Stomach (tissue), 9 donors: ENCODE data around the gene NEAT1. TPM values are rescaled to one million over a fixed set of nuclear protein-coding genes. Genes with fewer than 3 reads are reported as not detected.

Experiments
- DNase-seq, 2 donors: peaks; one replicate each; pipeline versions ENCODE4 v3.0.0 to v3.0.0-alpha.2; 2013 to 2019
- H3K27ac ChIP-seq, 5 donors: fragments of 200-600 bp in 4 of 5; sonication (generic) in 4 of 5; one replicate each; pipeline ENCODE4 v1.5.1; 2013 to 2019; ENCODE audit warnings: mild to moderate bottlenecking in 1 of 5, moderate library complexity in 1 of 5
- H3K27me3 ChIP-seq, 3 donors: fragments of 200-600 bp; sonication (generic); one replicate each; pipeline ENCODE4 v1.5.1; 2017 to 2019; ENCODE audit warnings: mixed run types in 1 of 3
- H3K36me3 ChIP-seq, 4 donors: fragments of 200-600 bp; sonication (generic); 1 replicate in 3 of 4; 2 replicates in 1 of 4; pipeline ENCODE4 v1.5.1; 2016 to 2019
- H3K4me1 ChIP-seq, 4 donors: fragments of 200-600 bp; sonication (generic); one replicate each; pipeline ENCODE4 v1.5.1; 2016 to 2019
- H3K4me3 ChIP-seq, 4 donors: fragments of 200-600 bp; sonication (generic) in 3 of 4; one replicate each; pipeline ENCODE4 v1.5.1; 2016 to 2019; ENCODE audit warnings: mild to moderate bottlenecking in 1 of 4
- H3K9me3 ChIP-seq, 4 donors: fragments of 200-600 bp; sonication (generic); one replicate each; pipeline ENCODE4 v1.5.1; 2016 to 2019
- EP300 ChIP-seq: sonication (generic); formaldehyde crosslinking; IDR thresholded peaks from one replicate; pipeline ENCODE4 v1.6.1; 2017; ENCODE audit warnings: antibody characterized with exemption
- POLR2A ChIP-seq, 4 donors: fragments of 450-650 bp; IDR thresholded peaks; one replicate each; pipeline ENCODE4 v1.6.1; 2016; ENCODE audit warnings: antibody characterized with exemption in 4 of 4, control low read depth in 2 of 4, mild to moderate bottlenecking in 1 of 4, moderate library complexity in 1 of 4
- POLR2AphosphoS5 ChIP-seq, 3 donors: sonication (generic); formaldehyde crosslinking; IDR thresholded peaks; one replicate each; pipeline ENCODE4 v1.6.1; 2016; ENCODE audit warnings: antibody characterized with exemption in 3 of 3
- WGBS, 5 donors: extraction: QIAGEN DNeasy Blood & Tissue Kit in 3 of 5; methylation state at CpG; one replicate each; pipeline versions ENCODE4 v1.1.5 to v1.1.7; 2013 to 2018; 5-methylcytosine and 5-hydroxymethylcytosine counted together
- intact Hi-C: fragments of 100-400 bp; cut with DNase I; formaldehyde crosslinking; loops from one replicate; pipeline ENCODE4 v1.15.1; 2023; ENCODE audit warnings: low total_unique reads
- polyA plus RNA-seq, 3 donors: library from polyadenylated mRNA; stranded (reverse); fragments of 200-250 nt; gene quantifications; one replicate each; pipeline ENCODE4 v1.2.3, GENCODE V29; 2013
- total RNA-seq, 5 donors: library from RNA; depleted of rRNA; stranded (reverse); fragments of >200 nt; gene quantifications; one replicate each; pipeline versions ENCODE4 v1.1.0 to v1.2.3, GENCODE V29; 2014 to 2016
- TF ChIP-seq, protein P1 (sequence below), 7 experiments: fragments of 450-650 bp in 4 of 7; fragments of 200-600 bp in 3 of 7; sonication (generic) in 3 of 7; IDR thresholded peaks; one replicate each; pipeline ENCODE4 v1.5.1; 2016 to 2019; ENCODE audit warnings: antibody characterized with exemption in 7 of 7, control low read depth in 2 of 7, mild to moderate bottlenecking in 1 of 7
- donor health status: healthy with polysubstance abuse.
- donor health status: Bipolar disorder and iron deficiency.
- donor health status: healthy.

The NEAT1 gene
- total and polyA plus RNA-seq, 8 donors, result 131 to 2,124 (median 707) TPM

DNA sequence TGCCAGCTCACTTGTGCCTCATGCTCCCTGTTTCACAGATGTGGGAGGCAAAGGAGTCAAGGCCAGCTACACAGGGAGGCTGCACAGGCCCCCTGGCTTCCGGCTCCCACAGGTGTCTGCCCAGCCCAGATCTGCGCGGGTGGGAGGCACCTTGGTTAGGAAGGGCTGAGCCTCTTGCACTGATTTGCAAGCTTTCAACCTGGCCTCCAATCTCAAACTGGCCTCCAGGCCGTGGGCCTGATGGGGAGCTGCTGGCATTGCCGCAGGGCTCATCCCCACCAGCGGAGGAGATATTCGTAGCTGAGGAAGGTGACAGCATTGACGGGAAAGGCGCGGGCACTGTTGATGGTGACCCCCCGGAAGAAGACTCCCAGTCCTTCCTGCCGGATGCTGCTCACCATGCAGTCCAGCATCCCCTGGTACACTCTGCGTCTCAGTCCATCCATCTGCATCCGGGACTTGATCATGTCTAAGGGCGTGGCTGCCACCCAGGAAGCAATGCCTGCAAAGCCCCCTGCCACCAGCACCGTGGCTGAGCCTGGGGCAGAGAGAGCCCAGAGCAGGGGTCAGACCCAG is 46.4 kb upstream of the NEAT1 start:
- Histone ChIP-seq H3K36me3 (no peaks in the 10 kb centered on the region), H3K4me1 (peaks cover 4 to 39% (median 21%) of the 10 kb centered on the region in 4 donors), H3K9me3 (no peaks in the 10 kb centered on the region), H3K27me3 (no peaks in the 10 kb centered on the region), H3K27ac (no peak overlapping the region), H3K4me3 (no peak overlapping the region)
- no peak for TF ChIP-seq POLR2A (IDR thresholded peaks at IDR 0.05)
- no peak for DNase-seq
- WGBS, 5 donors, result 82 to 90% (median 87%) methylated on average over 11 to 16 of the region's 16 CpGs
- intact Hi-C loops, result no loop called here

DNA sequence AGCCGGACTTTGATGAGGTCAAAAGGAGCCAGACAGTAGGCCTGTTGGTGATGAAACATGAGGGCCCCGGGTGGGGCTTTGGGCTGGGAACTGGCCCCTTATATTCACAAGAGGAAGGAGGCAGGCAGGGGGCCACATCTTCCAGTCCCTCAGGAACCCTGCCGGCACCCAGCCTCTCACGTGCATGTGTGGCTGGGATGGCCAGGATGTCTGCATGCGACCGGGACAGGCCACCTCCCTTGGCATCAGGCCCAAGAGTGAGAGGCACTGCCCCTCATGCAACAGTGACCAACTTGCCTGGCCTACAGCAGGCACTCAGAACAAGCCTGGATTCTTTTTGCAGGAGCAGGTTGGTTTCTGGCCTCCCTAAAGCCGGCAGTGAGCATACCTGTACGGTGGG is 45.6 kb upstream of the NEAT1 start:
- 68 to 83% (median 80%) methylated on average over 7 to 8 of the region's 8 CpGs for WGBS, 5 donors
- no peak for DNase-seq
- H3K27me3 ChIP-seq, result no peaks in the 10 kb centered on the region
- H3K4me1 ChIP-seq, result peaks cover 12 to 39% (median 24%) of the 10 kb centered on the region in 4 donors
- no peaks in the 10 kb centered on the region for H3K36me3 ChIP-seq
- TF ChIP-seq POLR2AphosphoS5 (IDR thresholded peaks at IDR 0.05), result no peak
- TF ChIP-seq POLR2A (IDR thresholded peaks at IDR 0.05), result no peak
- TF ChIP-seq EP300, result no peak
- TF ChIP-seq, protein P1, sequence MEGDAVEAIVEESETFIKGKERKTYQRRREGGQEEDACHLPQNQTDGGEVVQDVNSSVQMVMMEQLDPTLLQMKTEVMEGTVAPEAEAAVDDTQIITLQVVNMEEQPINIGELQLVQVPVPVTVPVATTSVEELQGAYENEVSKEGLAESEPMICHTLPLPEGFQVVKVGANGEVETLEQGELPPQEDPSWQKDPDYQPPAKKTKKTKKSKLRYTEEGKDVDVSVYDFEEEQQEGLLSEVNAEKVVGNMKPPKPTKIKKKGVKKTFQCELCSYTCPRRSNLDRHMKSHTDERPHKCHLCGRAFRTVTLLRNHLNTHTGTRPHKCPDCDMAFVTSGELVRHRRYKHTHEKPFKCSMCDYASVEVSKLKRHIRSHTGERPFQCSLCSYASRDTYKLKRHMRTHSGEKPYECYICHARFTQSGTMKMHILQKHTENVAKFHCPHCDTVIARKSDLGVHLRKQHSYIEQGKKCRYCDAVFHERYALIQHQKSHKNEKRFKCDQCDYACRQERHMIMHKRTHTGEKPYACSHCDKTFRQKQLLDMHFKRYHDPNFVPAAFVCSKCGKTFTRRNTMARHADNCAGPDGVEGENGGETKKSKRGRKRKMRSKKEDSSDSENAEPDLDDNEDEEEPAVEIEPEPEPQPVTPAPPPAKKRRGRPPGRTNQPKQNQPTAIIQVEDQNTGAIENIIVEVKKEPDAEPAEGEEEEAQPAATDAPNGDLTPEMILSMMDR (IDR thresholded peaks at IDR 0.05), result no peak
- no peak overlapping the region for H3K4me3 ChIP-seq
- no peak overlapping the region for H3K27ac ChIP-seq
- no peaks in the 10 kb centered on the region for H3K9me3 ChIP-seq
- intact Hi-C loops, result no loop called here

DNA sequence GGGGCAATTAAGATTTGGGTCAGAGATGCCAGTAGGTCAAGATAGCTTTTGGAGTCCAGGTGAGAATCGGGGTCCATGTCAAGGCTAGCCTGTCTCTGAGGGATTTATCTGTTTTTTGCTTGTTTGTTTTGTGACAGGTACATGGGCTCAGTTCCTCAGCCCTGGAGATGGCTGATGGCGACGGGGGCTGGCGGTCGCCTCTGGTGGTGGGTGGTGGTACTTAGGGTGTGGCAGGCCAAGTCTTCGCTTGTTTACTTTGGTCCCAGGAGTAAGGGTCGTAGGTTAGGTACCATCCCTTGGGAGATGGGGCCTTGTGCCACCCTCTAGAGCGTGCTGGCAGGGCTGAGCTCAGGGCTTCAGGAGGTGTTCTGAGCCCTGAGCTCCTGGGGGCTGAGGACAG is 44.8 kb upstream of the NEAT1 start:
- Histone ChIP-seq H3K9me3 (no peaks in the 10 kb centered on the region), H3K27me3 (no peaks in the 10 kb centered on the region), H3K4me3 (no peak overlapping the region), H3K27ac (no peak overlapping the region), H3K4me1 (peaks cover 17 to 44% (median 31%) of the 10 kb centered on the region in 4 donors), H3K36me3 (no peaks in the 10 kb centered on the region)
- intact Hi-C loops, result no loop called here
- DNase-seq, result no peak
- WGBS, 5 donors, result 77 to 92% (median 88%) methylated on average over 6 to 8 of the region's 8 CpGs
- TF ChIP-seq POLR2AphosphoS5 (IDR thresholded peaks at IDR 0.05) (no peak), POLR2A (IDR thresholded peaks at IDR 0.05) (no peak), EP300 (no peak)
- TF ChIP-seq, protein P1 (IDR thresholded peaks at IDR 0.05), result no peak

DNA sequence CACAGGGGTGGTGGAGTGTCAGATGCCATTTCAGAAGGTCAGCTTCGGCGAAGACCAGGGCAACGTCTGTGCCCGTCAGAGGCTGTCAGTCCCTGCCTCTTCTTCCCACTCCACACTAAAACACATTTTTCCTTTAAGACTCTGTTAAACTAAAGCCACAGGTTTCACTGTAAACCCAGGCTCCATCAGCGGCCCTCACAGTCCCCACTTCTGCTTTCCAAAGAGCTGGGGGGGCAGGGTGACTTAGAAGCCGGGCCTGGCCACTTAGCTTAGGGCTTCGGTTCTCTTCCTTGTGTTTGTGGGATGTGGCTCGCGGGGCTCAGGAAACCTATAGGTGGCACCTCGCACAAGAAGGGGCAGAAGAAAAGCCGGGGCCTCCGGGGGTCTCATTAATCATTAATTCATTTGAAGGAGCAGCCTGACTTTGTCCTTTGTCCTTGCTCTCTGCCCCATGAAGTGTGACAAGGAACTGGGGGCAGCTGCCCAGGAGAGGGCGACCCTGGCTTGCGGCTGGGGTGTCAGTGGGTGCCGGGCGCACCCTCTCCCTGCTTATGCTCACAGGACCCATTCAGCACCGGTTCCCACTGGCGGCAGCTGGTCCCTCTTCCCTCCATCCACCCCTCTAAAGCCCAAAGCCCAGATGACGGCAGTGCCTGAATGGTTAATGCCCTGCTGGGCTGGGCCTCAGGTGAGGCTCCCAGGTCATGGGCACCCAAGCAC is 44.2 kb upstream of the NEAT1 start:
- Histone ChIP-seq H3K27me3 (no peaks in the 10 kb centered on the region), H3K27ac (peak overlapping the region in 1 of 5 donors; percentile 3), H3K36me3 (no peaks in the 10 kb centered on the region), H3K9me3 (no peaks in the 10 kb centered on the region), H3K4me3 (no peak overlapping the region), H3K4me1 (peaks cover 23 to 49% (median 37%) of the 10 kb centered on the region in 4 donors)
- intact Hi-C loops, result no loop called here
- DNase-seq, result peak in 1 of 2 donors; percentile 60
- TF ChIP-seq, protein P1 (IDR thresholded peaks at IDR 0.05), result no peak
- TF ChIP-seq POLR2A (IDR thresholded peaks at IDR 0.05) (no peak), POLR2AphosphoS5 (IDR thresholded peaks at IDR 0.05) (no peak), EP300 (no peak)
- WGBS, 5 donors, result 65 to 72% (median 70%) methylated on average over 19 of the region's 19 CpGs
